OCI-LY3 (cell line): ENCODE measurements around the gene PPP2R2D.

Experiments
- EZH2phosphoT487 ChIP-seq: fragments of 200-600 bp; shearing (Covaris generic); IDR thresholded peaks from 2 replicates; pipeline ENCODE4 v1.6.1; 2018; ENCODE audit warnings: antibody characterized with exemption, mixed run types, low read depth
- TF ChIP-seq, protein P1 (sequence below): fragments of 200-600, 300-600 bp; sonication (generic); IDR thresholded peaks from 2 replicates; pipeline ENCODE4 v1.5.1; 2014; ENCODE audit warnings: antibody characterized with exemption, low read length, low read depth

DNA sequence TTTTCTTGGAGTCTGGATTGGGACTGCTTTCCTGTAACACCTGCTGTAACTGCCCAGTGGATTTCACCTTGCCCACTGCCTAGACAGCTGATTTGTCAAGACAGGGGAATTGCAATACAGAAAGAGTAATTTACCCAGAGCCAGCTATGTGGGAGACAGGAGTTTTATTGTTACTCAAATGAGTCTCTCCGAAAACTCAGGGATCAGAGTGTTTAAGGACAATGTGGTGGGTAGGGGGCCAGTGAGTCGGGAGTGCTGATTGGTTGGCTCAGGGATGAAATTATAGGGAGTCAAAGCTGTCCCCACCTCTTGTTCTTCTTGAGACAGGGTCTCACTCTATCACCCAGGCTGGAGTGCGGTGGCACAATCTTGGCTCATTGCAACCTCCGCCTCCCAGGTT lies 106.2 kb downstream of the PPP2R2D start:
- TF ChIP-seq, protein P1, sequence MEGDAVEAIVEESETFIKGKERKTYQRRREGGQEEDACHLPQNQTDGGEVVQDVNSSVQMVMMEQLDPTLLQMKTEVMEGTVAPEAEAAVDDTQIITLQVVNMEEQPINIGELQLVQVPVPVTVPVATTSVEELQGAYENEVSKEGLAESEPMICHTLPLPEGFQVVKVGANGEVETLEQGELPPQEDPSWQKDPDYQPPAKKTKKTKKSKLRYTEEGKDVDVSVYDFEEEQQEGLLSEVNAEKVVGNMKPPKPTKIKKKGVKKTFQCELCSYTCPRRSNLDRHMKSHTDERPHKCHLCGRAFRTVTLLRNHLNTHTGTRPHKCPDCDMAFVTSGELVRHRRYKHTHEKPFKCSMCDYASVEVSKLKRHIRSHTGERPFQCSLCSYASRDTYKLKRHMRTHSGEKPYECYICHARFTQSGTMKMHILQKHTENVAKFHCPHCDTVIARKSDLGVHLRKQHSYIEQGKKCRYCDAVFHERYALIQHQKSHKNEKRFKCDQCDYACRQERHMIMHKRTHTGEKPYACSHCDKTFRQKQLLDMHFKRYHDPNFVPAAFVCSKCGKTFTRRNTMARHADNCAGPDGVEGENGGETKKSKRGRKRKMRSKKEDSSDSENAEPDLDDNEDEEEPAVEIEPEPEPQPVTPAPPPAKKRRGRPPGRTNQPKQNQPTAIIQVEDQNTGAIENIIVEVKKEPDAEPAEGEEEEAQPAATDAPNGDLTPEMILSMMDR = no peak
- no peak for TF ChIP-seq EZH2phosphoT487
